COLO668 (cell line): ENCODE measurements around the gene TOR4A.
"Not testable (repeated sequence)": the region's sequence is repeated elsewhere in the genome, so short reads cannot be mapped to it uniquely, and the experiment has no call there.

Experiments
- DNase-seq: peaks from one replicate; lab custom pipeline; 2025; ENCODE audit not compliant: unreplicated experiment; lab: John Stamatoyannopoulos, UW

TOR4A gene

DNA sequence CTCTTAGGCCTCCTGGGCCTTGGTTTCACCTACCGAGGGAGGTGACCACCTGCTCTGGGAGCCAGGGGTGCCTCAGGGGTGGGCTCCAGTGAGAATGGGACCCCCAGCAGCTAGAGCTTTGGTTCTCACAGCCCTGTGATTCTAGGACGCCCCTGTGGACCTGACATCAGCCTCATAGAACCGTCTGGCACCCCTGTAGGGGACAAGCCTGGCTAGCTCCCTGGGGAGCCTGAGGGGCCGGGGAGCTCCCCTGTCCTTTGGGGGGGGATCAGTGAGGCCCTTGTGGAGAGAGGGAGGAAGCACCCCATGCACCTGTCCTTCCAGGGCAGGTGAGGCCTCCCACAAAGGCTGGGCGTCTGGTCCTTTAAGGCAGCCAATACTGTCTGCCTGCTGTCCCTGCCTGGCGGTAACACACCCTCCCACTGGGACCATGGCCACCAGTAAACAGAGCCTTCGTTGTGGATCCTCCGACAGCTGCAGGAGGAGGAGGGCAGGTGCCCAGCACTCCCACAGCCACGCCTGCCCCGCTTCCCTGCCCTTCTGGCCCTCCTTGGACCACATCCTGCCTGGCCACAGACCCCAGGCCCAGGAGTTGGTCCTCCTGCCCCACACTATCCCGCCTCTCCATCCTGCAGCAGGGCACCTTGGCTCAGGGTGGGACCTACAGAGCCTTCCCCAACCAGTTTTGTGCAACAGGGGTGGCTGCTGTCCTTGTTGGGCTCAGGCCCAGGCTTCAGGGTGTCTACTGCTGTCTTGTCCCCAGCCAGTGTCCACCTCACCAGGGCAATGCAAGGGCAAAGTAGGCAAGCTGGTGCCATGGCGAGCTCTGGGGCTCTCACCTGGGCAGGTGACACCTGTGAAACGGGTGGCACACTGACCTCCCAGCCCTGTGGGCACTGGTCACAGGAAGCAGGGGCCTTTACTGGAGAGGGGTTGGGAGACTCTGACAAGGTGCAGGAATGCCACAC lies 39.5 kb upstream of the TOR4A start:
- DNase-seq, result peak; percentile 94

DNA sequence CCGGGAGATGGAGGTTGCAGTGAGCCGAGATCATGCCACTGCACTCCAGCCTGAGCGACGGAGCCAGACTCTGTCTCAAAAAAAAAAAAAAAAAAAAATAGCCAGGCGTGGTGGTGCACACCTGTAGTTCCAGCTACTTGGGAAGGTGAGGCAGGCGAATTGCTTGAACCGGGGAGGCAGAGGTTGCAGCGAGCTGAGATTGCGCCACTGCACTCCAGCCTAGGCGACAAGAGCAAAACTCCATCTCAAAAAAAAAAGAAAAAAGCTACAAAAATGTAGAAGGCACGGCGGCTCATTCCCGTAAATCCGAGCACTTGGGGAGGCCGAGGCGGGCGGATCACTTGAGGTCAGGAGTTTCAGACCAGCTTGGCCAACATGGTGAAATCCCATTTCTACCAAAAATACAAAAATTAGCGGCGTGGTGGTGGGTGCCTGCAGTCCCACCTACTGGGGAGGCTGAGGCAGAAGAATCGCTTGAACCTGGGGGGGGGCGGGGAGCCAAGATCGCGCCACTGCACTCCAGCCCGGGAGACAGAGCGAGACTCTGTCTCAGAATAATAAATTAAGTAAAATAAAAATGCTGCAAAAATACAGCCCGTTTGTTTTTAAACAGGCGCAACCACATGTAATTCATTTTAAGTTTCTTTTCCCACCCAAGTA lies 37.9 kb upstream of the TOR4A start:
- not testable (repeated sequence) for DNase-seq

DNA sequence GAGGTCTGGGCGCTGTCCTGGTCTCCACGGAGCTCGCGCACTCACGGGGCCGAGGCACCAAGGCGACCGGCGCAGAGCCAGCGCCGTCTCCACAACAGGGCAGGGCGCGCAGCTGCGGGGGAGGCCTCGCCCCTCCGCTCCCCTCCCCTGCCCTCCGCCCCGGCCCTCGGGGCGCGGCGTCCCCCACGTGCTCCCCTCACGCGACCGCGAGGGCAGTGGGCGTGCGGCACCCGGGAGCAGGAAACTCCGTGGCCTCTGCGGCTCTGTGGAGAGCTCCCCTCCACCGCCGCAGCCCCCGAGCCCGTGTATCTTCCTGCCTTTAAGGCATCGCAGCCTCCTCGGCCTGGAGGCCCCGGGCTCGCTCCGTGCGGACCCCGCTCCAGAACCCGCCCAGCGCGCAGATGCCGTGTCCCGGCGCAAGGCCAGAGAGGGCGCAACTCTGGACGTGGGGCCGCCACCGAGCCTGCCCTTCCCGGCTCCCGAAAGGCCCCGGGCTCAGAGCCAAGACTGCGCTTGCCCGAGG lies 37.1 kb upstream of the TOR4A start:
- peak; percentile 91 for DNase-seq

DNA sequence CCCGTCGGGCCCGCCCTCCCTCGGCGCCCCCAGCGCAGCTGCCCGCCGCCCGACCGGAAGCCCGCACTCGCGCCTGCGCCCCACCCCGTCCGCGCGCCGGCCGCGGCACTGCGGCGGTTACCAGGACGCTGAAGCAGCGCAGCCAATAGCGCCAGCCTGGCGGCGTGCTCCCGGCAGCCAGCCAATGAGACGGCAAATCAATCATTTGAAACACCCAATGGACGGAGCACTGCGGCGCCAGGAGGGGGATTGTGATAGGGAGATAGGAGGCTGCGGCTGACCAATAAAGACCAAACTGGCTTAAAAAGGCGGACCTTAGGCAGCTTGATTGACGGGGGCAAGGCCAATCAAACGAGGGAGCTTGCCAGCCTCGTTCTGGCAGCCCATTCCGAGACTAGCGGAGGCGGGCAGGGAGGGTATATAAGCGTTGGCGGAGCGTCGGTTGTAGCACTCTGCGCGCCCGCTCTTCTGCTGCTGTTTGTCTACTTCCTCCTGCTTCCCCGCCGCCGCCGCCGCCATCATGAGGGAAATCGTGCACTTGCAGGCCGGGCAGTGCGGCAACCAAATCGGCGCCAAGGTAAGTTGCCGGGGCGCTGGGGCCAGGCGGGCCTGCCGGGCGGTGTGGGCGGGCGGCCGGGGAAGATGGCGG lies 36.6 kb upstream of the TOR4A start, which contains the start of gene TUBB4B:
TSS of gene TUBB4B (plus strand) at position 447 of the 649 bp plus-strand sequence. CDS start at position 521, 74 bp downstream.
- peak; percentile 99 for DNase-seq

DNA sequence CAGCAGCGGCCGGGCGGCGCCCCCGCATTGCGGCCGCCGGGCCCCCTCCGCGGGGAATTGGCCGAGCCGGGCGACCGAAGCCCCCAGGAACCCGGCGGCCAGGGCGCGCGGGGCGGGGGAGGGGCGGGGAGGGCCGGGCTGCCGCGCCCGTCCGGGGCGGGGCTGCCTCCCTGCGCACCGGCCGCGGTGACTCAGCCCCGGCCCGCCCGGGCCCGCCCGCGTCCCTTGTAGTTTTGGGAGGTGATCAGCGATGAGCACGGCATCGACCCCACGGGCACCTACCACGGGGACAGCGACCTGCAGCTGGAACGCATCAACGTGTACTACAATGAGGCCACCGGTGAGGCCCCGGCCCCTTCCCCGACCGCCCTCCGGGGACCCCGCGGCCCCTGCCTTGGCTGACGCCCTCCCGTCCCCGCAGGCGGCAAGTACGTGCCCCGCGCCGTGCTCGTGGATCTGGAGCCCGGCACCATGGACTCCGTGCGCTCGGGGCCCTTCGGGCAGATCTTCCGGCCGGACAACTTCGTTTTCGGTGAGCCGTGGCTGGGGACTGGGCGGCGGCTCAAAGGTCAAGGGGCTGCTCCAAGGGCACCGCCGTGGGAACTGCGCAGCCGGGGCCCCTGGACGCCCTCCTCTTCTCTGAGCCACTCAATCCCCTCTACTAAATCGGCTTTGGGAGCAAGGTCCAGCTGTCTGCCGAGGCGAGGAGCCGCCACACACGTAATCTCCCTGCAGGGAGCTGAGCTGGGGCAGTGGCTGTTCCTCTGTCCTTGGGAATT lies 35.8 kb upstream of the TOR4A start:
- peak; percentile 68 for DNase-seq

DNA sequence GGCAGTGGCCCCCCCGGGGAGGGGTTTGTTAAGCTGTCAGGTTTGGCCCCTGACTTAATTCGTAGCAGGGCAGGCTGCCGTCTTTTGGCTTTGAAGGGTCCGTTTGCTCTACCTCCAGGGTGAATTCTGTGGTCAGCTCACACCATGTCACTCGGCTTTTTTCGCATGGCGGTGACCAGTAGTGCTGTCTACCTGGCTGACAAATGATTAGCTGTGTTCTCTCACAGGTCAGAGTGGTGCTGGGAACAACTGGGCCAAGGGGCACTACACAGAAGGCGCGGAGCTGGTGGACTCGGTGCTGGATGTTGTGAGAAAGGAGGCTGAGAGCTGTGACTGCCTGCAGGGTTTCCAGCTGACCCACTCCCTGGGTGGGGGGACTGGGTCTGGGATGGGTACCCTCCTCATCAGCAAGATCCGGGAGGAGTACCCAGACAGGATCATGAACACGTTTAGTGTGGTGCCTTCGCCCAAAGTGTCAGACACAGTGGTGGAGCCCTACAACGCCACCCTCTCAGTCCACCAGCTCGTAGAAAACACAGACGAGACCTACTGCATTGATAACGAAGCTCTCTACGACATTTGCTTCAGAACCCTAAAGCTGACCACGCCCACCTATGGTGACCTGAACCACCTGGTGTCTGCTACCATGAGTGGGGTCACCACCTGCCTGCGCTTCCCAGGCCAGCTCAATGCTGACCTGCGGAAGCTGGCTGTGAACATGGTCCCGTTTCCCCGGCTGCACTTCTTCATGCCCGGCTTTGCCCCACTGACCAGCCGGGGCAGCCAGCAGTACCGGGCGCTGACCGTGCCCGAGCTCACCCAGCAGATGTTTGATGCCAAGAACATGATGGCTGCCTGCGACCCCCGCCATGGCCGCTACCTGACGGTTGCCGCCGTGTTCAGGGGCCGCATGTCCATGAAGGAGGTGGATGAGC lies 35.0 kb upstream of the TOR4A start:
- DNase-seq, result no peak

DNA sequence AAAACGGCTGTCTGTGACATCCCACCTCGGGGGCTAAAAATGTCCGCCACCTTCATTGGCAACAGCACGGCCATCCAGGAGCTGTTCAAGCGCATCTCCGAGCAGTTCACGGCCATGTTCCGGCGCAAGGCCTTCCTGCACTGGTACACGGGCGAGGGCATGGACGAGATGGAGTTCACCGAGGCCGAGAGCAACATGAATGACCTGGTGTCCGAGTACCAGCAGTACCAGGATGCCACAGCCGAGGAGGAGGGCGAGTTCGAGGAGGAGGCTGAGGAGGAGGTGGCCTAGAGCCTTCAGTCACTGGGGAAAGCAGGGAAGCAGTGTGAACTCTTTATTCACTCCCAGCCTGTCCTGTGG lies 34.3 kb upstream of the TOR4A start:
- not testable (repeated sequence) for DNase-seq

DNA sequence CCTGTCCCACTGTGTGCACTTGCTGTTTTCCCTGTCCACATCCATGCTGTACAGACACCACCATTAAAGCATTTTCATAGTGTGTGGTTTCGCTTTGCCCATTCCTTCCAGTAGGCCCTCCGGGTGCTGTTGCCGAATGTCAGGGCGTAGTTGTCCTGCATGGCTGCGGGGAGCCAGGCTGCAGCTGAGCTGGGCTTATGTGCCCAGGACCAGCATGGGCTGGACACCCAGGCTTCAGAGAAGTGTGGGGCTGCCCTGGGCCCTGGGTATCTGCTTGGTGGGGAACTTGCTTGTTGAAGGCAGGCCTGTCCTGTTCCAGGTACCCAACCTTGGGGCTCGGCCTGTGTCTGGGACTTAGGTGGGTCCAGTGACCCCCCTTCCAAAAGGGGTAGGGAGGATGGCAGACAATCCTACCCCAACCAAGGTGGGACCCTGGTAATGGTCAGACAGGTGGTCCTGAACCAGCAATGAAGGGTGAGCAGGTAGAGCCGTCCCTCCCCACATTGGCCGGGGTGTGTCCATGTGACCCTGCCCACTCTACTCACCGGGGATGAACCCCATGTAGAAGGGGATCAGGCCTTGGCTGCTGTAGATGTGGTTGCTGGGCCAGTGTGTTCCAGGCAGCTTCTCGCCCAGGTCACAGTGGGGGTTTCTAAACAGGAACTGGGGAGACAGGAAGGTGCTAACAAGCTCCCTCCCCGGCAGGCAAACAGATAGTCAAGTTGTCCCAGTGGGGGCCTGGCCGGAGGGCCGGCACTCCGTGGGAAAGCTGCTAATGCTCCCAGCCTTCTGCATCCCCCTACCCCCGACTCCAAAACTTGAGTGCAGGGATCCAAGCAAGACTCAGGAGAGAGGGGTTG lies 33.7 kb upstream of the TOR4A start:
- peak; percentile 63 for DNase-seq

DNA sequence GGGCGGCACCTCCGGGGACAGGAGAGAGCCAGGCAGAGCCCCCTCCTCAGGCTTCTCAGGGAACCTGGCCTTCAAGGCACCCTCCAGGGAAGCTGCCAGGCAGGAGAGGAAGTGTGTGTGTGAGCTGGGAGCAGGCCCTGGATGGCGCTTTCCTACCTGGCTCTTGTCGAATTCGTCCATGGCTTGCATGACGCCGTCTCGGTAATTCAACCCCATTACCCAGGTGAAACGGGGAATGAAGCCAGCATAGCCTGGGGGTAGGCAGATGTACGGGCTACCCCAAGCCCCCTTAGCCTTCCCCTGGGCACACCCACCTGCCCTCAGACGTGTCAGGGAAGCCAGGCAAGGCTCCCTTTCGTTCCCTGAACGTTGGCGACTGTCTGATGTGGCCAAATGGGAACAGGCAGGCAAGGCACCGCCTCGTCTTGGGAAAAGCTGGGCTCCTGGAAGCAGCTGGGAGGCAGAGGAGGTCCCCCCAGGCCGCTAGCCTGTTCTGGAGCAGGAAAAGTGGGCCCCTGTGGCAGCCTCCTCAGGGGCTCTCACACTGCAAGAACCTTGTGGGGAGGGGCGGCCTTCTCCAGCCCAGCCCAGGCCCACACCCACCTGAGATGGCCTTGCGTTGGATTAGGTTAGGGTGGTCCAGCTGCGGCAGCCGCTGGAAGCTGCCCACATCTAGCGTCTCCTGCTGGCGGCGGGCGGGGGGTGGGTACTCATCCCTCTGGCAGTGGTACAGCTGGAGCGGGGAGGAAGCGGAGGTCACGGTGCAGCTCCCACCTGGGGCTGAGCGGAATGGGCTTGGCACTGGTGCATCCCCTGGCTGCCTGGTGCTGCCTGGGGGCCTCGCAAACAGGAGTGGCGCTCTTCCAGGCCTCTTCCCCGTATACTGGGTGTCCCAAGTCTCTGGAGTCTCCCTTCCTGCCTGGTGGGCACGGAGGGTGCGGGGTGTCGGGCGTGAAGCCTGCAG lies 32.8 kb upstream of the TOR4A start:
- peak; percentile 73 for DNase-seq

DNA sequence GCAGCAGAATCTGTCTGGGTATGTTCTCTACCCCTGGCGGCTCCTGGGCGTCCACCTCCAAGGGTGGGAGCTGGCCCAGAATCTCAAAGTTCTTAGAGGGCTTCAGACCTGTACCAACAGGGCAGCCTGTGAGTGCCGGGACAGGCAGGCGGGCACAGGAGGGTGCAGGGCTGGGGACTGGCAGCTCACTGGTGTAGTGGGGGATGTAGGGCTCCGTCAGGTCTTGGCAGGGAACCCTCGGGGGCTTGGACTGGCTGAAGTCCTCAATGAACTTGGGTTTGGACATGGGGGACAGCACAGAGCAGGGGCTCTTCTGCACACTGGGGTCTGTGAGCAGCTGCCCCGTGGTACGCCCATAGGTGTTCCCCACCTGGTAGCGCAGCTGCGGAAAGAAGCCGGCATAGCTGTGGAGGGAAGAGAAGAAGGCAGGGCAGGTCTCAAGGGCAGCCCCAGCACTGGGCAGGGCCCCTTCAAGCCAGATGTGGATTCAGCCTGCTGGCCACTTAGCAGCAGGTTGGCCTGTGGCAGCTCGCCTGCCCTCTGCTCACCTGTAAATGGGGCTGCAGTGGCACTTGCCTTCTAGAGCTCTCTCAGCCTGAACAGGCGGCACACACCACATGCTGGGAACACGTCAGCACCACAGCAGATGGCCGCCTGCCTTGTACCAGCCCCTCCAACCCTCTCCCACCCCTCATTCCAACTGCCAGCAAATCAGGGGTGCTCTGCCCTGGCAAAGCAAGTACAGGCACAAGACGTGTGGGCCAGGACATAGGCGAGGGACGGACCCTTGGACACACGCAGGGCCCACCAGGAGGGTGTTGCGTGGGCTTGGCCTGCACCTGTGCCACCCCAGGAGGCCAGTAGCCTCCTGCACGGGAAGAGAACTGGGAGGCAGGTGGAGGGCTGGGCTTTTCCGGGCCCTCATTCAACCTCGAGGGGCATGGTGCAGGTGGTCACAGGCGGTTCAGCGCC lies 31.8 kb upstream of the TOR4A start:
- peak; percentile 38 for DNase-seq

DNA sequence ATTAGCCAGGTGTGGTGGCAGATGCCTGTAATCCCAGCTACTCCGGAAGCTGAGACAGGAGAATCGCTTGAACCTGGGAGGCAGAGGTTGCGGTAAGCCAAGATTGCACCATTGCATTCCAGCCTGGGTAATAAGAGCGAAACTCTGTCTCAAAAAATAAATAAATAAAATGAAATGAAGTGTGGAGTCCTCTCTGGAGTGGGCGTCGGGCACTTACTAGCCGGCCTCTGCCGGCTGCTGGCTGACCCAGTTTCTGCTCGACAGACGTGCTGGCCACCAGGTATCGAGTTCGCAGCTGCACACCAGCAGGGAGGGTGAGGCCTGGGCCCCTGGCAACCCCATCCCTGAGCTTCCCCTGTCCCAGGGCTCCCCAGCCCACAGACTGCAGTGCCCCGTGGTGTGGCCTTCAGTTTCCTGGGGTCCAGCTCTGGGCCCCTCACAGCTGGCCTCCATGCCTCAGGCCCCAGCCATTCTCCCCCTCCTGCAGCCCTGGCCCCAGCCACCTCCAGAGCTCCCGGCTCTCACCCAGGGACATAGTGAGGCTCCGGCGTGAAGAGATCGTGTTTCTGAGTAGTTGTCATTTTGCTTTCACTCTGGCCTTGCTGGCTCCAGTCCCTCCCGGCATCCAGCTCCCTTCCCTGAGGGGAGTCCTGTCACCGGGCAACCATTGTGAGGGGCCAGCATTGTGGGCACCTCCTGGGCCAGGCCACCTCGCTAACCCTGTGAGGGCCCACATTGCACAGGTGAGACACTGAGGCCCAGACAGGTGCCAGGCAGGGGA lies 30.2 kb upstream of the TOR4A start:
- DNase-seq, result peak; percentile 68

DNA sequence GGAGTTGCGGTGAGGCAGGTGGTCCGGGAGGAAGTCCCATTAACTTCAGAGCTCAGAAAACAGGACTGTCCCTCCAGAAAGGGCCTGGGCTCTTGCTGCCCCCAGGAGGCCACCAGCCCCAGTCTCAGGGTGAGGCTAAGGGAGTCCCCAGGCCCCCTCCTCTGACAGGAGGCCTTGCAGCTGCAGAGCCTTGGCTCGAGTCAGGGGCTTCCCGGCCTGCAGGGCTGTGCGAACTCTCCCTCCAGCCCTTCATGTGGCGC lies 29.7 kb upstream of the TOR4A start:
- no peak for DNase-seq

DNA sequence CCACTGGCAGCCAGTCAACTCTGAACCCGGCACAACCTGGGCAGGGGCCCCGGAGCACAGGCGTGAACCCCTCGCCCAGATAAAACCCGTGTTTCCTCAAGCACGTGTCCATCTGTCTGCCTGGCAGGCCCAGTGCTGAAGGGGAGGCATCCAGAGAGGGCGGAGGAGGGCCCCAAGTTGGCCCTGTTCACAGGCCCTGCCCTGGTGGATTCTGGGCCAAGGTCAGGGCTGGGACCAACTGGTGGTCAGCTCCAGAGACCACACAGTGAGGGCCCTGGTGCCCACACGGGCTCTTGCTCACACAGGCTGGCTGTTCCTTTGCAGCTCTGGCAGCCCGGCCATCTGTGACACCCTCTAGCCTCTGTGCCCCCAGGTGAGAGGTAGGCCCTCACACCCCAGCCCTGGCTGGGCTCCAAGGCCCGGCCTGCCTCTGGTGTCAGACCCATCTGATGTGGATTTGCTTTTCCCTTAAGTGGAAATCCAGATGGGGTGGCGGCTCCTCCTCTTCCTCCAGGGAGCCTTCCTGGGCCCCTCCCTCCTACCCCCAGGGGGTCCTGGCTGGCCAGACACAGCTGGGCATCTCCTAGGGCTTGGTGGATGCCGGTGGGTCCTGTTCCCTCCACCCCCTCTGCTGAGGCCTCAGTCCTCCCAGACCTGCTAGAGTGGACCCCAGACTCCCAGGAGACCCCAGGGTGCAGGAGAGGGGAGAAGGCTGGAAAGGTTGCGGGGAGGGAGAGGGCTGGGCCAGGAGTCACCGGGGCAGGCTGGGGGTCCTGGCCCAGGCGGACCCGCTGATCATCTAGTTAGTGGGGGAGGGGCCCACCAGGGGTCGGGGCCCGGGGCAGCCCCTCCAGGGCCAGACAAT lies 27.0 kb upstream of the TOR4A start:
- no peak for DNase-seq

DNA sequence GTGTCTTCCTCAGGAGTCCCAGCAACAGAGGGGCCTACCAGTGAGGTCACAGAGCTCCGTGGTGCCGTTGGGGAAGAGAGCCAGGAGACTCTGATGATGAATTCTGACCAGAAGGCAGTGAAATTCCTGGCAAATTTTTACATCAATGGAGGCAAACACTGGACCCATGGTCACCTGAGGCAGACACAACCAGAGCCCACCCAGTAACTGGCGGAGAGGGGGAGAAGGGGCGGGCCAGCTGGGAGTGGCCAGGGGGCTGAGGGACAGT lies 26.4 kb upstream of the TOR4A start, which contains the start of gene STPG3:
TSS of gene STPG3 (plus strand) at position 93 of the 268 bp plus-strand sequence. CDS start at position 94, 1 bp downstream.
- DNase-seq, result no peak
